Testis (tissue), 3 donors: Measurements from ENCODE around the gene NUDT14. TPM values are rescaled to one million over a fixed set of nuclear protein-coding genes. Genes with fewer than 3 reads are reported as not detected.

Source experiments
- DNase-seq: peaks from one replicate; pipeline ENCODE4 v3.0.0-alpha.2; 2019
- H3K27ac ChIP-seq, 2 donors: fragments of 200-600 bp; sonication (generic); one replicate each; pipeline ENCODE4 v1.5.1; 2019
- H3K27me3 ChIP-seq: fragments of 200-600 bp; sonication (generic); one replicate; pipeline ENCODE4 v1.5.1; 2019
- H3K36me3 ChIP-seq: fragments of 200-600 bp; sonication (generic); one replicate; pipeline ENCODE4 v1.5.1; 2017; ENCODE audit warnings: low read depth; ENCODE audit errors: missing control alignments
- H3K4me1 ChIP-seq: fragments of 200-600 bp; sonication (generic); one replicate; pipeline ENCODE4 v1.5.1; 2019
- H3K4me3 ChIP-seq, 2 donors: fragments of 200-600 bp; sonication (generic); one replicate each; pipeline ENCODE4 v1.5.1; 2017 to 2019
- H3K9me3 ChIP-seq: fragments of 200-600 bp; sonication (generic); one replicate; pipeline ENCODE4 v1.5.1; 2017
- CTCF ChIP-seq, 3 experiments: fragments of 450-650 bp in 2 of 3; fragments of 200-600 bp in 1 of 3; sonication (generic) in 1 of 3; IDR thresholded peaks; one replicate each; pipeline ENCODE4 v1.5.1; 2016 to 2019; ENCODE audit warnings: antibody characterized with exemption in 3 of 3, mild to moderate bottlenecking in 2 of 3, moderate library complexity in 1 of 3
- POLR2A ChIP-seq: fragments of 450-650 bp; IDR thresholded peaks from one replicate; pipeline ENCODE4 v1.6.1; 2017; ENCODE audit warnings: antibody characterized with exemption, mild to moderate bottlenecking, moderate library complexity
- WGBS, 2 donors: methylation state at CpG; one replicate each; pipeline ENCODE4 v1.1.5; 2018; 5-methylcytosine and 5-hydroxymethylcytosine counted together
- intact Hi-C: fragments of 100-400 bp; cut with DNase I; formaldehyde crosslinking; loops from one replicate; pipeline ENCODE4 v1.15.1; 2023; ENCODE audit warnings: low total_unique reads
- polyA plus RNA-seq: library from polyadenylated mRNA; stranded (reverse); fragments of 350-450 nt; fragmentation: Illumina TruSeq; extraction: RNeasy Lipid Tissue Mini Kit (QIAGEN cat#74804); gene quantifications from one replicate; pipeline ENCODE4 v1.2.3, GENCODE V29; 2014; ENCODE audit warnings: low read depth, low replicate concordance; ENCODE audit not compliant: insufficient read depth
- total RNA-seq, 2 donors: library from RNA; depleted of rRNA; stranded (reverse); fragments of >200 nt; gene quantifications; one replicate each; pipeline ENCODE4 v1.2.3, GENCODE V29; 2016

The NUDT14 gene
- total and polyA plus RNA-seq, 3 donors from 2014 or later: 22.0 to 40.0 (median 28.1) TPM

DNA sequence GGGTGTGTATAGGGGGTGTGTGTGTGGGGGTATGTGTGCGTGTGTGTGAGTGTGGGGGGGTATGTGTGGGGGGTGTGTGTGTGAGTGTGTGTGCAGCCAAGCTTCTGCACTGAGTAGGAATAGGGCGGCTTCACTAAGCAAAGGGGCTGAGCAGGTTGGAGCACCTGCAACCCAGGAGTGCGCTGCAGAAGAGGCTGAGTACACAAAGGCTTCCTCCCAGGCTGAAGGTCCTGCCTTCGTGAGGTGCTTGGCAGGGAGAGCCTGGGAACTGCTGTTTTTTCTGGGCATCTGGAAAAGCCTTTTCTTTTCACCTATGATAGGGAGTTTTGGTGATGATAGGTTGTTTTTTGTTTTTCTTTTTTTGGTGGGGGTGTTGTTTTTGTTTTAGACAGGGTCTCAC is 6.0 kb upstream of the NUDT14 start:
- intact Hi-C loops: no loop called here
- no peaks in the 10 kb centered on the region for H3K27me3 ChIP-seq
- no peak overlapping the region for H3K4me3 ChIP-seq
- H3K36me3 ChIP-seq: no peaks in the 10 kb centered on the region
- DNase-seq: no peak
- H3K27ac ChIP-seq: no peak overlapping the region
- TF ChIP-seq POLR2A (no peak), CTCF (IDR thresholded peaks at IDR 0.05) (no peak)
- 62 to 66% methylated on average over 4 of the region's 4 CpGs for WGBS, 2 donors
- no peaks in the 10 kb centered on the region for H3K4me1 ChIP-seq
- H3K9me3 ChIP-seq: no peaks in the 10 kb centered on the region

DNA sequence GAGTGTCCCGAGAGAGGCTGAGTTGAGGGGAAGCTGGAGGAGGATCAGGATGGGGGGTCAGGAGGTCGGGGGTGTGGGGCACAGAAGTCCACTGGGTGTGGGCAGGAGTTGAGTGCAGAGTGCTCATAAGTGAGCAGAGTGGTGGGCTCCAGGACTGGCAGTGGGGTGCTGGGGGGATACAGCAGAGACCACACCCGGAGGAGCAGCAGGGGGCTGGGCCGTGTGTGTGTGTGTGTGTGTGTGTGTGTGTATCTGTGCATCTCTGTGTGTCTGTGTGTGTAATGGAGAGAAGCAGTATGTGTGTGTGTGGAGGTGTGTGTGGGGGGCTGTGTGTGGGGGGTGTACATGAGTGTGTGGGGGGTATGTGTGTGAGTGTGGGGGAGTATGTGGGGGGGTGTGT is 4.9 kb upstream of the NUDT14 start:
- 34 to 47% methylated on average over 4 of the region's 4 CpGs for WGBS, 2 donors
- intact Hi-C loops: no loop called here
- Histone ChIP-seq H3K4me1 (no peaks in the 10 kb centered on the region), H3K36me3 (no peaks in the 10 kb centered on the region), H3K27me3 (no peaks in the 10 kb centered on the region), H3K27ac (no peak overlapping the region), H3K9me3 (no peaks in the 10 kb centered on the region), H3K4me3 (no peak overlapping the region)
- TF ChIP-seq CTCF (IDR thresholded peaks at IDR 0.05): no peak
- TF ChIP-seq POLR2A: no peak
- no peak for DNase-seq

GRCh38 chr14:105185001-105185400 is 3.9 kb upstream of the NUDT14 start:
- DNase-seq: no peak
- no peak for TF ChIP-seq CTCF (IDR thresholded peaks at IDR 0.05)
- no peak for TF ChIP-seq POLR2A
- Histone ChIP-seq H3K27ac (no peak overlapping the region), H3K4me1 (peaks cover 5% of the 10 kb centered on the region), H3K9me3 (no peaks in the 10 kb centered on the region), H3K36me3 (no peaks in the 10 kb centered on the region), H3K4me3 (no peak overlapping the region), H3K27me3 (no peaks in the 10 kb centered on the region)
- WGBS, 2 donors: 49 to 50% methylated on average over 13 to 18 of the region's 18 CpGs
- intact Hi-C loops: no loop called here

- intact Hi-C loops: no loop called here
- H3K4me3 ChIP-seq: no peak overlapping the region
- DNase-seq: no peak
- 64 to 78% methylated on average over 9 of the region's 9 CpGs for WGBS, 2 donors
- no peaks in the 10 kb centered on the region for H3K9me3 ChIP-seq
- H3K4me1 ChIP-seq: peaks cover 5% of the 10 kb centered on the region
- no peak overlapping the region for H3K27ac ChIP-seq
- no peaks in the 10 kb centered on the region for H3K27me3 ChIP-seq
- no peaks in the 10 kb centered on the region for H3K36me3 ChIP-seq
- TF ChIP-seq POLR2A: no peak
- no peak for TF ChIP-seq CTCF (IDR thresholded peaks at IDR 0.05)
These were observed 3.3 kb upstream of the NUDT14 start for GRCh38 chr14:105184461-105184860.

GRCh38 chr14:105182296-105183020 is 1.3 kb upstream of the NUDT14 start:
- no peak for DNase-seq
- H3K9me3 ChIP-seq: no peaks in the 10 kb centered on the region
- H3K4me3 ChIP-seq: no peak overlapping the region
- TF ChIP-seq POLR2A: no peak
- TF ChIP-seq CTCF (IDR thresholded peaks at IDR 0.05): no peak
- H3K27ac ChIP-seq: no peak overlapping the region
- 88% methylated on average over 23 of the region's 25 CpGs; no CpG with 5 or more reads in 1 of the 2 donors for WGBS, 2 donors
- intact Hi-C loops: no loop called here
- no peaks in the 10 kb centered on the region for H3K36me3 ChIP-seq
- peaks cover 5% of the 10 kb centered on the region for H3K4me1 ChIP-seq
- H3K27me3 ChIP-seq: no peaks in the 10 kb centered on the region
